Transverse colon (tissue), 4 donors: ENCODE results near the gene PJVK.

Experiments
- POLR2A ChIP-seq: fragments of 450-650 bp; IDR thresholded peaks from one replicate; pipeline ENCODE4 v1.6.1; 2016; ENCODE audit warnings: antibody characterized with exemption, mild to moderate bottlenecking, moderate library complexity
- POLR2AphosphoS5 ChIP-seq, 3 donors: sonication (generic); formaldehyde crosslinking; IDR thresholded peaks; one replicate each; pipeline ENCODE4 v1.6.1; 2016; ENCODE audit warnings: antibody characterized with exemption in 3 of 3
- TF ChIP-seq, protein P1 (sequence below), 5 experiments: fragments of 200-600 bp in 3 of 5; fragments of 450-650 bp in 2 of 5; sonication (generic) in 3 of 5; IDR thresholded peaks; 1 replicate in 2 of 5; 2 replicates in 3 of 5; pipeline ENCODE4 v1.5.1; 2016 to 2017; ENCODE audit warnings: antibody characterized with exemption in 5 of 5, inconsistent platforms in 3 of 5, mild to moderate bottlenecking in 2 of 5, moderate library complexity in 1 of 5

DNA sequence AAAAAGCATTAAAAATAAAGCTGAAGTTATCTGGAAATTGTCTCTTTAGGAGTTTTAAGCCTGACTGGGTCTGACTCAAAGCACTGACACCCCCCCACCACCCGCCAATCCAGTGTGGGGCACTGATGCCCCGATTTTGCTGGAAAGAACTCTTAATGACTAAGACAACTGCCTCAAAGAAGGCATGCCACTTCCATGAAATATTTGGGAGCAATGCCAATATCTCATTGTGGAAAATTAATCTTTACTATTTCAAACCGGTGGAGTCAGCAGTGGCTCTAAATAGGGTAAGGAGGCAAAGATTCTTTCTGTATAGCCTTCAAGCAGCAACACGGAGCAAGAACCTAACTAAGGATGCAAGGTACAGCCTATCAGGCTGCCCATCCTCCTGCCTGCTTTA lies 22.8 kb downstream of the PJVK start:
- TF ChIP-seq, protein P1, sequence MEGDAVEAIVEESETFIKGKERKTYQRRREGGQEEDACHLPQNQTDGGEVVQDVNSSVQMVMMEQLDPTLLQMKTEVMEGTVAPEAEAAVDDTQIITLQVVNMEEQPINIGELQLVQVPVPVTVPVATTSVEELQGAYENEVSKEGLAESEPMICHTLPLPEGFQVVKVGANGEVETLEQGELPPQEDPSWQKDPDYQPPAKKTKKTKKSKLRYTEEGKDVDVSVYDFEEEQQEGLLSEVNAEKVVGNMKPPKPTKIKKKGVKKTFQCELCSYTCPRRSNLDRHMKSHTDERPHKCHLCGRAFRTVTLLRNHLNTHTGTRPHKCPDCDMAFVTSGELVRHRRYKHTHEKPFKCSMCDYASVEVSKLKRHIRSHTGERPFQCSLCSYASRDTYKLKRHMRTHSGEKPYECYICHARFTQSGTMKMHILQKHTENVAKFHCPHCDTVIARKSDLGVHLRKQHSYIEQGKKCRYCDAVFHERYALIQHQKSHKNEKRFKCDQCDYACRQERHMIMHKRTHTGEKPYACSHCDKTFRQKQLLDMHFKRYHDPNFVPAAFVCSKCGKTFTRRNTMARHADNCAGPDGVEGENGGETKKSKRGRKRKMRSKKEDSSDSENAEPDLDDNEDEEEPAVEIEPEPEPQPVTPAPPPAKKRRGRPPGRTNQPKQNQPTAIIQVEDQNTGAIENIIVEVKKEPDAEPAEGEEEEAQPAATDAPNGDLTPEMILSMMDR (IDR thresholded peaks at IDR 0.05): no peak
- no peak for TF ChIP-seq POLR2A
- no peak for TF ChIP-seq POLR2AphosphoS5 (IDR thresholded peaks at IDR 0.05)
